ENCODE results near the gene NDUFA11.
"Not testable (repeated sequence)": the region's sequence is repeated elsewhere in the genome, so short reads cannot be mapped to it uniquely, and the experiment has no call there.

The NDUFA11 gene

DNA sequence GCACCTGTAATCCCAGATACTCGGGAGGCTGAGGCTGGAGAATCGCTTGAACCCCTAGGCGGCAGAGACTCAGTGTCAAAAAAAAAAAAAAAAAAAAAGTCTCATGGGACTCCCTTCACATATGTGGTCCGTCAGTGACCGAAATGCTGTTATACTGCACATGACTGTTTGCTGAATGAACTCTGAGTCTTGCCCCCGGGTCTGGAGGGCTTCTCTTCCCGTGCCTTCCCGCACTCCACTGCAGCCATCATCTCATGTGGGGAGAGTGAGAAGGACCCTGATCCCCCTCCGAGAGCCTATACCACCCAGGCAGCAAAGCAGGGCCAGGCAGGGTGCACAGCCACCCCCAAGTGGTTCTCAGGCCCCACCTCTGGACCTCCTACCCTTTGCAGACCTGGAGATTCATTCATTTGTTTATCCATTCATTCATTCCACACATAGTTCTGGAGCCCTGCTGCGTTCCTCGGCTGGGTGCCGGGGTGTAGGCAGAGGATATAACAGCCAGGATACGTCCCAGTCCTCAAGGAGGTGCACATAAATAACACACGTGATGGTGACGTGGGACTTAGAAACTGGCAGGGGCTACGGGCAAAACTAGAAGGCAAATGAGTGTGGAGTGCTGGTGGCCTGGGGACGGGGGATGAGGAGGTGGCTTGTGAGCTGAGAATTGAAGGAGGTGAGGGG lies 14.2 kb downstream of the NDUFA11 start:
- DNase-seq (ENCODE audit: low spot score) = peak; percentile 81

- DNase-seq (ENCODE audit: low spot score) = not testable (repeated sequence)
These were observed 19.4 kb downstream of the NDUFA11 start for GRCh38 chr19:5884065-5884811.

DNA sequence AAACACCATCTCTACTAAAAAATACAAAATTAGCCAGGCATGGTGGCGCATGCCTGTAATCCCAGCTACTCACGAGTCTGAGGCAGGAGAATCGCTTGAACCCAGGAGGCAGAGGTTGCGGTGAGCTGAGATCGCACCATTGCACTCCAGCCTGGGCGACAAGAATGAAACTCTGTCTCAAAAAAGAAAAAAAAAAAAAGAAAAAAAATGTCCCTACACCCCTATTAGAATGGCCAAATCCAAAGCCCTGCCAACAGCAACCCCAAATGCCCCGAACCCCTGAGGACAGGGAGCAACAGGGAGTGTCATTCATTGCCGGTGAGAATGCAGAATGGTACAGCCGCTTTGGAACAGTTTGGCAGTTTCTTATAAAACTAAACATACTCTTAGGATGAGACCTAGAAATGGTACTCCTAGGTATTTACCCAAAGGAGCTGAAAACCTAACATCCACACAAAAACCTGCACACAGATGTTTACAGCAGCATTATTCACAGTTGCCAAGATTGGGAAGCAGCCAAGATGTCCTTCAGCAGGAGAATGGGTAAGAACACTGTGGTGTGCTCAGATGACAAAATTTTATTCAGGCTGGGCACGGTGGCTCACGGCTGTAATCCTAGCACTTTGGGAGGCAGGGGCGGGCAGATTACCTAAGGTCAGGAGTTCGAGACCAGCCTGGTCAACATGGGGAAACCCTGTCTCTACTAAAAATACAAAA lies 20.3 kb downstream of the NDUFA11 start:
- not testable (repeated sequence) for DNase-seq (ENCODE audit: low spot score)

DNA sequence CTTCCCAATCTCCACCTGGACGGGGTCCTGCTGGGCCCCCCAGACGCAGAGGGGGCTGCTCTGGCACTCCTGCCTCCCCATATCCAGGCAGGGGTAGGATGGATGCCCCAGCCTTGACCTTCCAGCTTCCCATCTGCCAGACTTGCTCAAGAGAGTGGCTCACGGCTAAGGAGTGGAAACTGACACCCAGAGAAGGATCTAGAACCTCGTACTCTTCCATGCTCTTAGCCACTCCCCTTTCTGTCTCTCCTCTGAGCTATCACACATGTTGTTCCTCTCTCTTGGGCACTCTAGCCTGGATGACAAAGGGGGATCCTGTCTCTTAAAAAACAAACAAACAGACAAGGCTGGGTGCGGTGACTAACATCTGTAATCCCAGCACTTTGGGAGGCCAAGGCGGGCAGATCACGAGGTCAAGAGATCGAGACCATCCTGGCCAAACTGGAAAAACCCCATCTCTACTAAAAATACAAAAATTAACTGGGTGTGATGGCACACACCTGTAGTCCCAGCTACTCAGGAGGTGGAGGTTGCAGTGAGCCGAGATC lies 21.1 kb downstream of the NDUFA11 start:
- DNase-seq (ENCODE audit: low spot score) = no peak

GRCh38 chr19:5881543-5882299 lies 21.9 kb downstream of the NDUFA11 start:
- no peak for DNase-seq (ENCODE audit: low spot score)

- peak; percentile 87 for DNase-seq (ENCODE audit: low spot score)
These were observed 22.9 kb downstream of the NDUFA11 start for GRCh38 chr19:5880604-5881078.

- no peak for DNase-seq (ENCODE audit: low spot score)
These were observed 23.4 kb downstream of the NDUFA11 start for GRCh38 chr19:5880196-5880595.

DNA sequence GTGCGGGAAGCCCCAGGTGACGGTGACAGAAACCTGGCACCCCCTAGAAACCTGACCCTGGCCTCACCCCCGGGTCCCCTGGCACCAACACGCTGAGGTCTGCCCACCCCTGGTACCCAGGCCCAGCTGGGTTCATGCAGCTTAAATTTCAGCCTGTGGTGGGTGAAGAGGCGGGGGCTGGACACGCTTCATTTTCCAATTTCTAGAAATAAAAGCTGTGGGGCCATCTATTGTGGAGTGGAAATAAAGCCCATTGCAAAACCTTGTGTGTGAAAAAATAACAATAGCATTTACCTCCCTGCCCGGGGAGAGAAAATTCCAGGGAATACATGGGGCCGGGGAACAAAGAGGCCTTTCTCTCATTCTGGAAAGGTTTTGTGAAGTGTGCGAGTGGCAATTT lies 25.7 kb downstream of the NDUFA11 start:
- no peak for DNase-seq (ENCODE audit: low spot score)

GRCh38 chr19:5877427-5877826 lies 26.2 kb downstream of the NDUFA11 start:
- no peak for DNase-seq (ENCODE audit: low spot score)

DNA sequence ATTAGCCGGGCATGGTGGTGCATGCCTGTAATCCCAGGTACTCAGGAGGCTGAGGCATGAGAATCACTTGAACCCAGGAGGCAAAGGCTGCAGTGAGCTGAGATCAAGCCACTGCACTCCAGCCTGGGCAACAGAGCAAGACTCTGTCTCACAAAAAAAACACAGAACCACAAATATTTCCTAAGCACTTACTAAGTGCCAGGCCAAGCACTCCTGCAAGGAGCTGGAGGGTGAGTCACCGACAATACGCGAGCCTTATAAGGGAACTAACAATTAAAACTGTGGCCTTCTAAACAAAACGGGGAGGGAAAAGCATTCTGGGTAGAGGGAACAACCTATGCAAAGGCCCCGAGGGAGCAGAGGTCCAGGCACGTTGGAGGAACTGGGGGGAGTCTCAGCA lies 29.1 kb downstream of the NDUFA11 start:
- not testable (repeated sequence) for DNase-seq (ENCODE audit: low spot score)

DNA sequence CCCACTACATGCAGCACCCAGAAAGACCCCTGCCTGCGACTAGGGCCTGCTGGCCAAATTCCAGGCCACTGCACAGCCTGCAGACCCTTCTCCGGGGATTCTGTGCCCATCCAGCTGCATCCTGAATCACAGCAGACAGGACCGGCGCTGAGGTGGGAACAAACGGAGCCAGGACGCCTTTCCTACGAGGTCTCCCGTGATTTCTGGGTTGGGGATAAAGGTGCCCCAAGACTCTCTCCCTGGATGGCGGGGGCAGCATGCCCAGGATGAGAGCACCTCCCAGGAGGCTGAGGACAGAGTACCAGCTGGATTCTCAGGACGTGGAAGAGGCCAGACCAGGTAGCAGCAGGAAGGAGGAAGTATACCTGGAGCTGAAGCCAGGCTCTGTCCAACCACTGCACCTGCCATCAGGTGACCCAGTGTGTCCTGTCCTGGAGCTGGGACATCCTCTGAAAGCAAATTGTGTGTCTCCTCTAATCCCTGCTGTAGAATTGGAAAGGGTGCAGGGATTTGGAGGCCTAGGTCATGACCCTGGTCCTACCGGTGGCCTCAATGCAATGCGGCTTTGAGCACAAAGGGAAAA lies 29.9 kb downstream of the NDUFA11 start:
- no peak for DNase-seq (ENCODE audit: low spot score)

GRCh38 chr19:5870986-5871394 lies 32.6 kb downstream of the NDUFA11 start:
- no peak for DNase-seq (ENCODE audit: low spot score)

GRCh38 chr19:5867201-5868136 lies 36.1 kb downstream of the NDUFA11 start:
- DNase-seq (ENCODE audit: low spot score) = no peak

DNA sequence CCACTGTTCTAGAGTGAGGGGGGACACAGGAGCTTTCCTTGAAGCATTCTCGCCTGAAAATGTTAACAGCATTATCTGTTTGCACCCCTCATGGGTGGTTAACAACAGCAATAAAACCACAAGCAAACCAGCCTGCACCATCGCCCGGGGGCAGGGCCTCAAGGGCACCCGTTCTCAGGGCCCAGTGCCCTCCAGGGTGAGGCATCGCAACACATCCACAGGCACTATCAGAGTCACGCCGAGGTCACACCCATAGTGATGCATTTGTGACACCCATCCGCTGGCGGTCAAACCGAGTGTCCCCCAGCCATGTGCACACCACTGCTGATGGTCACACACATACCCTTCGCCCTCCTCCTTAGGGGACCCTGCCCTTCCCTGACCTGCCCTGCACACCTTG lies 37.8 kb downstream of the NDUFA11 start:
- DNase-seq (ENCODE audit: low spot score) = no peak

- no peak for DNase-seq (ENCODE audit: low spot score)
These were observed 38.7 kb downstream of the NDUFA11 start for GRCh38 chr19:5864725-5865486.

- DNase-seq (ENCODE audit: low spot score) = no peak
These were observed 39.4 kb downstream of the NDUFA11 start for GRCh38 chr19:5864013-5864720.

- DNase-seq (ENCODE audit: low spot score) = no peak
These were observed 40.4 kb downstream of the NDUFA11 start for GRCh38 chr19:5863030-5863665.
